ENCODE results near the gene OR51D1. TPM values are rescaled to one million over a fixed set of nuclear protein-coding genes. Genes with fewer than 3 reads are reported as not detected.

Gene OR51D1
- total RNA-seq, 1 donor from 2014 or later: not detected

DNA sequence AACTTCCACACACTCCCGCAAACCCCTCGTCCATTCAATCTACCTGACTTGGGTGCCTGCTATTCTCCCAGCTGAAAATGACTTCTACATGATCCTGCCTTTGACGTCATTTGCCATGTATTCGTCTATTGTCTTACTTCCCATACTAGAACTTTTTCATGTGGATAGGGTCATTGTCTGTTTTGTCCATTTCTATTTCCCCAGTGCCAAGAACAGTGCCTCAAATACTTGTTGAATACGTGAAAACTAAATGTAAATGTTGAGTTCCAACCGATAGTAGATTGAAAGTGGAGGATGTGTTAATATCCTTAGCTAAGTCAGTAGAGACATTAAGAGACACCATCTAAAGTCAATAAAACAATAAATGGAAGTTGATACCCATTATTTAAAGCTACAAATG, 30.2 kb upstream of the OR51D1 start:
- no peaks in the 10 kb centered on the region for H3K27me3 ChIP-seq (ENCODE audit: low read depth)
- no peak for DNase-seq
- H3K4me1 ChIP-seq: peaks cover 38% of the 10 kb centered on the region
- peak overlapping the region; percentile 85 for H3K4me3 ChIP-seq
- intact Hi-C loops (cut with micrococcal nuclease): no loop called here
- H3K27ac ChIP-seq (replicated peaks): peak overlapping the region; percentile 96
- TF ChIP-seq, protein P1, sequence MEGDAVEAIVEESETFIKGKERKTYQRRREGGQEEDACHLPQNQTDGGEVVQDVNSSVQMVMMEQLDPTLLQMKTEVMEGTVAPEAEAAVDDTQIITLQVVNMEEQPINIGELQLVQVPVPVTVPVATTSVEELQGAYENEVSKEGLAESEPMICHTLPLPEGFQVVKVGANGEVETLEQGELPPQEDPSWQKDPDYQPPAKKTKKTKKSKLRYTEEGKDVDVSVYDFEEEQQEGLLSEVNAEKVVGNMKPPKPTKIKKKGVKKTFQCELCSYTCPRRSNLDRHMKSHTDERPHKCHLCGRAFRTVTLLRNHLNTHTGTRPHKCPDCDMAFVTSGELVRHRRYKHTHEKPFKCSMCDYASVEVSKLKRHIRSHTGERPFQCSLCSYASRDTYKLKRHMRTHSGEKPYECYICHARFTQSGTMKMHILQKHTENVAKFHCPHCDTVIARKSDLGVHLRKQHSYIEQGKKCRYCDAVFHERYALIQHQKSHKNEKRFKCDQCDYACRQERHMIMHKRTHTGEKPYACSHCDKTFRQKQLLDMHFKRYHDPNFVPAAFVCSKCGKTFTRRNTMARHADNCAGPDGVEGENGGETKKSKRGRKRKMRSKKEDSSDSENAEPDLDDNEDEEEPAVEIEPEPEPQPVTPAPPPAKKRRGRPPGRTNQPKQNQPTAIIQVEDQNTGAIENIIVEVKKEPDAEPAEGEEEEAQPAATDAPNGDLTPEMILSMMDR (IDR thresholded peaks at IDR 0.05; ENCODE audit: borderline replicate concordance): no peak
- H3K36me3 ChIP-seq: peaks cover 35% of the 10 kb centered on the region
- H3K9me3 ChIP-seq (replicated peaks): no peaks in the 10 kb centered on the region

DNA sequence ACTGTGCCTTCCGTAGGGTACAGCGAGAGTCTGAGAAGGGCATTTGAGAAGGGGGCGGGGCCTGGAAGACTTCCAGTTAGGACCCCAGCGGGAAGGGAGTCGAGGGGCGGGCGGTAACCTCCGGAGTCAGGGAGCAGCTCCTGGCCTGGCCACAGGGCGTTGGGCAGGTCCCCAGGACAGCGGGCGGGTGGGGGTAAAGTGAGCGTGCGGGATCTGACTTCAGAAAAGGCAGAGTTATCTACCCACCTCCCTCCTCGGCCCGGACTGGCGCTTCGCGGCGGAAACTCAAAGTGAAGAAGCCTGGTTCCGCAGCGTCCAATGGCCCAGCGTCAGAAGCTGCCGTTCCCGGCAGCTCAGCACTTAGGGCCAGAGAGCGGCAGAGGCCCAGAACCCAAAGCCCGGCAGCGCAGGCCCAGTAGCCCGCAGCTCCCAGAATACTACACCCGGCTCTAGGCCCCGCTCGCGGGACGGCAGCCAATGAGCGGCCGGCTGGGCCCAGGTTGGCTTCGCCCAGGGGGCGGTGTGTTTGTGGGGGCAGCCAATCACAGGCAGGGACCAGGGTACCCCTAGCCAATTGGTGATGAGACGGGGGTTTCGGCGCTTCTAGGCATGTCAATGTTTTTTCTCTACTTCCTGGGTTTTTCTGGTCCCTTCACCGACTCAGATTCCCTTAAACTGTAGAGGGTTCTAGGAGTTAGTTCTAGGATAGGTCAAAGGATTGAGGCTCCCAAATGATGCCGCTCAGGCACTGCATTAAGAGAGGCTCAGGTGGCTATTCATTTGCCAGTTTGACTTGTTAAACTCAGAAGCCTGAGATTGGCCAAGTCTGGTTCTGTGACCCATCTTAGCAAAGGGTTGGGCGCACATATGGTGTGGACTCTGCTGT, 29.3 kb upstream of the OR51D1 start, which contains the start of gene TRIM68:
Gene TRIM68 (minus strand): TSS at position 451 of the 886 bp plus-strand sequence. CDS start 2,727 bp downstream, outside the sequence.
- peaks cover 25% of the 10 kb centered on the region for H3K36me3 ChIP-seq
- peaks cover 38% of the 10 kb centered on the region for H3K4me1 ChIP-seq
- intact Hi-C loops (cut with micrococcal nuclease): no loop called here
- H3K27me3 ChIP-seq (ENCODE audit: low read depth): no peaks in the 10 kb centered on the region
- H3K9me3 ChIP-seq (replicated peaks): no peaks in the 10 kb centered on the region
- H3K4me3 ChIP-seq: peak within 1 kb of the TSS; percentile 85
- DNase-seq: peak; percentile 98
- TF ChIP-seq, protein P1 (IDR thresholded peaks at IDR 0.05; ENCODE audit: borderline replicate concordance): peak; percentile 21
- peak within 1 kb of the TSS; percentile 96 for H3K27ac ChIP-seq (replicated peaks)

DNA sequence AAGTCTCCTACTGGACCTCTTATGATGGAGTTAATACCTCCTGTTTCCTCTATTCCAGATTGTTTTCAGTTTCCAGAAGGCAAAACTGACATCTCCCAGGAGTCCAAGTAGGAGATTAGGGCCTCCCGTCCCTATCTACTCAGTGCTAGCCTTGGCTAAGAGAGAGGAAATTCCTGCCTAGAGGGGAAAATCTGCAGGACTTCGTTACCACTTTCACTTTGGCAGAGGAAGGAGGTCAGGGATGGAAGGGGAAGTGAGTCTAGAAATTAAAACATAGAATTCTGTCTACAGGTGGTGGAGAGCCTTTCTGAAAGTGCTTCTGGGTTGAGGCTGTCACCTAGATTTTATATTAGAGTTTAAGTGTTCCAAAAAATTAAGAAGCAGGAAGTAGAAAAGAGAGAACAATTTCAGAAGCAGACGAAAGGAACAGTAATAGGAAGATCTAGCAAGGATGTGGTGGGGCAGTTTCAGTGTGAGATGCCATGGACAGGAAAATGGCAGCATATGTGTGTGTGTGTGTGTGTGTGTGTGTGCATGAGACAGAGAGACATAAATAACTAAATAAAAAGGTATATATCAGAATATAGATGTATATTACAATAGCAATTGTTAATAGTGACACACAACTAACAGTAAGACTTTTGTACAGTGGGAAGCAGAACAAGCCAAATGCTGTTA, 26.9 kb upstream of the OR51D1 start:
- Histone ChIP-seq H3K27ac (replicated peaks) (peak overlapping the region; percentile 76), H3K27me3 (ENCODE audit: low read depth) (no peaks in the 10 kb centered on the region), H3K36me3 (peaks cover 2% of the 10 kb centered on the region), H3K4me3 (peak overlapping the region; percentile 46), H3K4me1 (peaks cover 38% of the 10 kb centered on the region), H3K9me3 (replicated peaks) (no peaks in the 10 kb centered on the region)
- no peak for DNase-seq
- intact Hi-C loops (cut with micrococcal nuclease): no loop called here
- TF ChIP-seq, protein P1 (IDR thresholded peaks at IDR 0.05; ENCODE audit: borderline replicate concordance): no peak

DNA sequence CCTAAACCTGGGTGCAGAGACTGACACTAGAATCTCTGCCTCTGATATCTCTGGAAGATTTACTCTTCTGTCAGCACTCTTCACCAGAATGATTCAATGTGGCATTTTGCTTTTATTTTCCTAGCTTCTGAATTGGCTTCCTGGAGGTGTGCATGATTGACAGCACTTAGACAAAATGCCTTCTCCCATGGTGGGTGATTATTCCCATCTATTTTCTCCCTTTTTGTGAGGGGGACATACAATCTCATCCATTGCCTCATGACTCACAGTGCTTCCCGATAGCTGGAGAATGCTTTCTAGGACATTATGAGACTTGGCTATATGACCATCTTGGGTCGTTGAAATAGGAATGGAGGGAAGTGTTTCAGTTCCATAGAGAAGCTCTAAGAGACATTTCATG, 25.3 kb upstream of the OR51D1 start:
- no peak overlapping the region for H3K27ac ChIP-seq (replicated peaks)
- TF ChIP-seq, protein P1 (IDR thresholded peaks at IDR 0.05; ENCODE audit: borderline replicate concordance): no peak
- no peaks in the 10 kb centered on the region for H3K9me3 ChIP-seq (replicated peaks)
- H3K36me3 ChIP-seq: no peaks in the 10 kb centered on the region
- intact Hi-C loops (cut with micrococcal nuclease): no loop called here
- H3K4me1 ChIP-seq: peaks cover 25% of the 10 kb centered on the region
- H3K27me3 ChIP-seq (ENCODE audit: low read depth): no peaks in the 10 kb centered on the region
- no peak overlapping the region for H3K4me3 ChIP-seq
- no peak for DNase-seq

DNA sequence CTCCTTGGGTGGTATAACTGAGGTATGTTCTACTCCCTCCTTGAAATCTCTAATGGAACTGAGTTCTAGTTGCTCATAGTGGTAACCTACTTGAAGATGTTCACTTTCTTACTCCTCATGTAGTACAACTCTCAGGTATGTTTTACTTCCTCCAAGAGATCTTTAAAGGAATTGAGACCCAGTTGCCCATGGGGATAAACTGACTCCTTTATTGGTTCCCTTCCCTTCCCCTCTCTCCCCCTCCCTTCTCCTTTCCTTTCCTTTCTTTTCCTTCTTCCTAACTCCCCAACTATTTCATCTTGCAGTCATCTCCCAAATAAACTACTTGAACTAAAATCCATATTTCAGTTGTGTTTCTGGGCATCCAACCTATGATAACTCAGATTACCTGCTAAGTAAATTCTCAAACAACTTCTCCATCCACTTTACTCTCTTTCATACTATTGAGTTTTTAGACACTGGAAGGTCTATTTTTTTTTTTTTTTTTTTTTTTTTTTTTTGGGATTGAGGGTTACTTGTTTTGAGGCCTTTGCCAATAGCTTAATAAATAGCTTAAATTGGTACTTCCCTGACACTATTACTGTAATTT, 21.3 kb upstream of the OR51D1 start:
- TF ChIP-seq, protein P1 (IDR thresholded peaks at IDR 0.05; ENCODE audit: borderline replicate concordance): no peak
- Histone ChIP-seq H3K27ac (replicated peaks) (no peak overlapping the region), H3K4me3 (no peak overlapping the region), H3K9me3 (replicated peaks) (no peaks in the 10 kb centered on the region), H3K27me3 (ENCODE audit: low read depth) (peaks cover 11% of the 10 kb centered on the region), H3K36me3 (no peaks in the 10 kb centered on the region), H3K4me1 (no peaks in the 10 kb centered on the region)
- DNase-seq: no peak
- intact Hi-C loops (cut with micrococcal nuclease): no loop called here
